HCT116 (cell line): ENCODE data around the gene CDH2. TPM values are rescaled to one million over a fixed set of nuclear protein-coding genes. Genes with fewer than 3 reads are reported as not detected.

ENCODE experiments used
- ATAC-seq: fragments of 200-7000 bp; cut with Tn5 transposase; 2 replicates; pipeline ENCODE4 v1.9.1; 2020; ENCODE audit warnings: mild to moderate bottlenecking, moderate library complexity
- BruUV-seq: library from RNA; stranded (reverse); fragments of 400-500 nt; replicated peaks from 2 replicates; lab custom pipeline; 2021; lab: Mats Ljungman, UMichigan
- CTCF ChIA-PET: fragments of 300-600 bp; sonication (Branson Sonifier 250); formaldehyde crosslinking; loops from one replicate; lab custom pipeline; 2021; ENCODE audit warnings: antibody characterized with exemption; lab: Charles Lee
- POLR2A ChIA-PET: fragments of 300-600, 350-600 bp; sonication (Branson Sonifier 250); formaldehyde crosslinking; loops from one replicate; lab custom pipeline; 2021; ENCODE audit warnings: antibody characterized with exemption; lab: Charles Lee
- RAD21 ChIA-PET, 2 experiments: fragments of 300-600 bp; sonication (Branson Sonifier 250); formaldehyde crosslinking; loops; one replicate each; lab custom pipeline; 2023; ENCODE audit warnings: low total read pairs in 2 of 2; ENCODE audit not compliant: uncharacterized antibody in 2 of 2, unreplicated experiment in 2 of 2, low non-redundant PET in 1 of 2; lab: Charles Lee
- DNase-seq: peaks from one replicate; pipeline ENCODE4 v3.0.0-alpha.2; 2010; ENCODE audit warnings: low read depth, low spot score
- H2AFZ ChIP-seq: fragments of 200-600 bp; shearing (Covaris generic), sonication (generic); 2 replicates; pipeline ENCODE4 v1.6.1; 2017; ENCODE audit warnings: low read depth, mixed run types, mixed read lengths, antibody characterized with exemption, low read length; ENCODE audit not compliant: poor library complexity, severe bottlenecking
- H3K27ac ChIP-seq: 2 replicates; pipeline ENCODE4 v1.5.1; 2012; ENCODE audit warnings: low read depth, low read length
- H3K27me3 ChIP-seq: fragments of 200-600 bp; sonication (generic); 2 replicates; pipeline ENCODE4 v1.6.1; 2016; ENCODE audit warnings: mixed run types, low read length, mixed read lengths; ENCODE audit not compliant: insufficient read depth
- H3K36me3 ChIP-seq, 2 experiments: fragments of 200-500 bp in 1 of 2; fragments of 200-600 bp in 1 of 2; sonication (Bioruptor generic) in 1 of 2; sonication (generic) in 1 of 2; 2 replicates each; pipeline versions ENCODE4 v1.5.1 to v1.6.1; 2014 to 2016; ENCODE audit warnings: low read length in 2 of 2, inconsistent platforms in 1 of 2, mixed read lengths in 1 of 2, mixed run types in 1 of 2; ENCODE audit not compliant: insufficient read depth in 2 of 2, control insufficient read depth in 1 of 2
- H3K4me1 ChIP-seq, 2 experiments: fragments of 200-600 bp in 1 of 2; sonication (generic) in 1 of 2; 2 replicates each; pipeline versions ENCODE4 v1.5.1 to v1.6.1; 2012 to 2017; ENCODE audit warnings: low read length in 2 of 2, inconsistent platforms in 1 of 2, mild to moderate bottlenecking in 1 of 2, mixed read lengths in 1 of 2, mixed run types in 1 of 2, moderate library complexity in 1 of 2; ENCODE audit not compliant: insufficient read depth in 2 of 2, control insufficient read depth in 1 of 2
- H3K4me2 ChIP-seq: fragments of 200-600 bp; sonication (generic); 2 replicates; pipeline ENCODE4 v1.6.1; 2017; ENCODE audit warnings: mixed run types, low read length, mixed read lengths
- H3K4me3 ChIP-seq, 2 experiments: fragments of 200-600 bp in 1 of 2; sonication (generic) in 1 of 2; replicated peaks in 1 of 2; 2 replicates each; pipeline ENCODE4 v1.5.1; 2011 to 2016; ENCODE audit warnings: low read length in 2 of 2, control low read depth in 1 of 2, low read depth in 1 of 2, mild to moderate bottlenecking in 1 of 2, mixed read lengths in 1 of 2, mixed run types in 1 of 2
- H3K79me2 ChIP-seq: fragments of 200-600 bp; sonication (generic); 2 replicates; pipeline ENCODE4 v1.6.1; 2017; ENCODE audit warnings: mild to moderate bottlenecking, mixed run types, low read length, moderate library complexity, mixed read lengths; ENCODE audit not compliant: insufficient read depth
- H3K9ac ChIP-seq: fragments of 200-600 bp; sonication (generic); 2 replicates; pipeline ENCODE4 v1.6.1; 2016; ENCODE audit warnings: low read length, mixed read lengths
- H3K9me2 ChIP-seq: fragments of 200-600 bp; sonication (generic), shearing (Covaris generic); 2 replicates; pipeline ENCODE4 v1.6.1; 2017; ENCODE audit warnings: mixed run types, mild to moderate bottlenecking, moderate library complexity; ENCODE audit not compliant: insufficient read depth
- H3K9me3 ChIP-seq, 2 experiments: fragments of 200-500 bp in 1 of 2; fragments of 200-600 bp in 1 of 2; sonication (Bioruptor generic) in 1 of 2; sonication (generic) in 1 of 2; 2 replicates each; pipeline ENCODE4 v1.6.1; 2014 to 2017; ENCODE audit warnings: low read length in 2 of 2, mixed read lengths in 2 of 2, inconsistent platforms in 1 of 2, low read depth in 1 of 2, mild to moderate bottlenecking in 1 of 2, mixed run types in 1 of 2, moderate library complexity in 1 of 2; ENCODE audit not compliant: control insufficient read depth in 1 of 2, insufficient read depth in 1 of 2
- H4K20me1 ChIP-seq: fragments of 200-600 bp; sonication (generic), shearing (Covaris generic); 2 replicates; pipeline ENCODE4 v1.6.1; 2017; ENCODE audit warnings: mixed run types, mild to moderate bottlenecking, moderate library complexity; ENCODE audit not compliant: insufficient read depth
- CEBPB ChIP-seq: IDR thresholded peaks from 2 replicates; pipeline ENCODE4 v1.6.1; 2012; ENCODE audit warnings: low read depth
- ELF1 ChIP-seq: IDR thresholded peaks from 2 replicates; pipeline ENCODE4 v1.6.1; 2012; ENCODE audit warnings: low read depth, borderline replicate concordance
- EZH2phosphoT487 ChIP-seq: fragments of 200-600 bp; IDR thresholded peaks from 2 replicates; pipeline ENCODE4 v1.6.1; 2018; ENCODE audit warnings: antibody characterized with exemption, borderline replicate concordance
- FOSL1 ChIP-seq: IDR thresholded peaks from 2 replicates; pipeline ENCODE4 v1.6.1; 2012; ENCODE audit warnings: low read depth
- MAX ChIP-seq: IDR thresholded peaks from 2 replicates; pipeline ENCODE4 v1.6.1; 2012
- POLR2A ChIP-seq: IDR thresholded peaks from 2 replicates; pipeline ENCODE4 v1.7.0; 2011; ENCODE audit warnings: borderline replicate concordance; ENCODE audit not compliant: insufficient read depth, insufficient read length; ENCODE audit errors: extremely low read depth
- SP1 ChIP-seq: IDR thresholded peaks from 2 replicates; pipeline ENCODE4 v1.6.1; 2012; ENCODE audit warnings: low read depth
- SRF ChIP-seq: IDR thresholded peaks from 2 replicates; pipeline ENCODE4 v1.6.1; 2012; ENCODE audit warnings: low read depth
- YY1 ChIP-seq: IDR thresholded peaks from 2 replicates; pipeline ENCODE4 v1.6.1; 2011; ENCODE audit warnings: low read length, low read depth, moderate library complexity, mild to moderate bottlenecking; ENCODE audit not compliant: insufficient replicate concordance; ENCODE audit errors: extremely low read depth
- ZBTB33 ChIP-seq: IDR thresholded peaks from 2 replicates; pipeline ENCODE4 v1.6.1; 2011; ENCODE audit warnings: mild to moderate bottlenecking, low read length, moderate library complexity; ENCODE audit not compliant: insufficient replicate concordance; ENCODE audit errors: extremely low read depth
- ZFX ChIP-seq: fragments of 450-650 bp; IDR thresholded peaks from 2 replicates; pipeline ENCODE4 v1.6.1; 2017
- intact Hi-C: fragments of 100-400 bp; cut with micrococcal nuclease; formaldehyde crosslinking; loops from 2 replicates; pipeline ENCODE4 v1.10.0; 2022
- total RNA-seq: library from RNA; stranded (reverse); gene quantifications from one replicate; pipeline ENCODE4 v1.2.1, GENCODE V29; 2021; ENCODE audit not compliant: unreplicated experiment

Gene CDH2
- total RNA-seq, 1 experiment from 2014 or later, result 0.15 TPM

GRCh38 chr18:28009589-28009988, 167.3 kb downstream of the CDH2 start:
- H3K9me3 ChIP-seq, result no peaks in the 10 kb centered on the region; a peak in 1 of 4 replicates
- no peaks in the 10 kb centered on the region for H3K36me3 ChIP-seq
- no peak overlapping the region for H2AFZ ChIP-seq
- H3K9me2 ChIP-seq, result no peaks in the 10 kb centered on the region
- no peak overlapping the region for H3K4me2 ChIP-seq
- intact Hi-C loops, result no loop called here
- TF ChIP-seq CEBPB (no peak), POLR2A (no peak), YY1 (no peak), ELF1 (no peak), SP1 (no peak), EZH2phosphoT487 (no peak), SRF (no peak), ZBTB33 (no peak), MAX (no peak), ZFX (no peak), FOSL1 (no peak)
- ATAC-seq, result no peak
- H4K20me1 ChIP-seq, result no peaks in the 10 kb centered on the region
- no TSS peak for BruUV-seq
- no peaks in the 10 kb centered on the region for H3K27me3 ChIP-seq
- no peak overlapping the region for H3K9ac ChIP-seq
- H3K79me2 ChIP-seq, result no peaks in the 10 kb centered on the region
- ChIA-PET POLR2A (no interaction called here), RAD21 (no interaction called here), CTCF (no interaction called here)
- no peak overlapping the region for H3K4me3 ChIP-seq
- no peak overlapping the region for H3K27ac ChIP-seq
- no peaks in the 10 kb centered on the region for H3K4me1 ChIP-seq
- DNase-seq, result no peak
